ENCODE measurements around the gene PPP6R3. TPM values are rescaled to one million over a fixed set of nuclear protein-coding genes. Genes with fewer than 3 reads are reported as not detected.
A peak's percentile ranks its signal among the peaks of the same experiment; 100 is the strongest.

The PPP6R3 gene
- polyA plus RNA-seq, 1 of the 3 experiments (the other 2 are of a cell fraction) = 28.1 TPM

DNA sequence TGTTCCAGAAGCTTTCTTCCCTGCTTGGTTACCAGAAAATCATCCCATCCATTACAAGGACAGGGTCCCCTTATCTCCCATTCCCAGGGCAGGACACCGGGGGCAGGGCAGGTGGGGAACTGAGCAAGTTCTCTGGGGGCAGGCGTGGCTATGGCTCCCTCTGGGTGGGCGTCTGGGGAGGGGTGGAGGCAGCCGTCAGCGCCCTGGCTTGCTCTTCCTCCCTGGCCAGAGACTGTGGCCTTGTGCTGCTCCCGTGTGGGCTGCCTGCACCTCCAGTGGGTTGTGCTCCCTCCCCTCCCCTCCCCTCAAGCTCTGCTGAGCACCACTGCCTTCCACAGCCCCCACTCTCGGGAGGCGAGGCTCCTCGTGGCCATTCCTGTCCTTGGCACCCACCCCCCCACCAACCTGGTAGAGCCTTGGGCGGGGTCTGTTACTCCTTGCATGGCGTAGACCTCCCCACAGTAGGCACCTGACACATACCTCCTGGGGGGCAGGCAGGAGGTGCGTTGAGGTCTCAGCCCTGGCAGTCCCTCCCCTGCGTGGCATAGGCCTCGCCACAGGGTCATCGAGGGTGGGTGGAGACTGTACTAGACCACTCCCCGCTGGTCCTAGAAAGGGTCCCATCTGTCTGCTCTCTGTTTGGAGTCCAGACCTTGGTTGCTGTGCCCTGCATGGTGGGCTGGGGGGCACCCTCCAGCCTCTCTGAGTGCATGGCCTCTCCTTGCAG, 24.2 kb upstream of the PPP6R3 start:
- Histone ChIP-seq H3K9me3 (no peaks in the 10 kb centered on the region), H2AFZ (ENCODE audit: low read depth) (no peak overlapping the region), H3K4me2 (no peak overlapping the region), H3K36me3 (replicated peaks in 1 of 2; ENCODE audit: control insufficient read depth in 1 of 2, insufficient read depth in 2 of 2, low read length in 1 of 2) (peaks cover 0 to 35% of the 10 kb centered on the region in 2 experiments), H3F3A (replicated peaks; ENCODE audit: insufficient read depth) (peaks cover 8% of the 10 kb centered on the region), H3K9ac (no peak overlapping the region), H3K79me2 (ENCODE audit: insufficient read depth) (no peaks in the 10 kb centered on the region), H3K27me3 (ENCODE audit: insufficient read depth) (no peaks in the 10 kb centered on the region), H3K9me2 (no peaks in the 10 kb centered on the region), H4K20me1 (ENCODE audit: insufficient read depth) (no peaks in the 10 kb centered on the region), H3K4me3 (ENCODE audit: low read depth in 2 of 2, low read length in 1 of 2) (no peak overlapping the region), H3K4me1 (ENCODE audit: control insufficient read depth in 1 of 2, insufficient read depth in 2 of 2, low read depth in 1 of 2, low read length in 1 of 2) (peaks cover 10 to 23% of the 10 kb centered on the region in 2 experiments; a peak in 3 of 4 replicates), H3K27ac (ENCODE audit: low read depth in 2 of 2, low read length in 1 of 2) (peak overlapping the region in 1 of 2 experiments; percentile 40; a peak in 1 of 4 replicates)
- TF ChIP-seq MEF2A (IDR thresholded peaks at IDR 0.05; ENCODE audit: borderline replicate concordance, low read depth) = no peak
- no peak for TF ChIP-seq RFX5 (IDR thresholded peaks at IDR 0.05; ENCODE audit: low read length)
- TF ChIP-seq, protein P1, sequence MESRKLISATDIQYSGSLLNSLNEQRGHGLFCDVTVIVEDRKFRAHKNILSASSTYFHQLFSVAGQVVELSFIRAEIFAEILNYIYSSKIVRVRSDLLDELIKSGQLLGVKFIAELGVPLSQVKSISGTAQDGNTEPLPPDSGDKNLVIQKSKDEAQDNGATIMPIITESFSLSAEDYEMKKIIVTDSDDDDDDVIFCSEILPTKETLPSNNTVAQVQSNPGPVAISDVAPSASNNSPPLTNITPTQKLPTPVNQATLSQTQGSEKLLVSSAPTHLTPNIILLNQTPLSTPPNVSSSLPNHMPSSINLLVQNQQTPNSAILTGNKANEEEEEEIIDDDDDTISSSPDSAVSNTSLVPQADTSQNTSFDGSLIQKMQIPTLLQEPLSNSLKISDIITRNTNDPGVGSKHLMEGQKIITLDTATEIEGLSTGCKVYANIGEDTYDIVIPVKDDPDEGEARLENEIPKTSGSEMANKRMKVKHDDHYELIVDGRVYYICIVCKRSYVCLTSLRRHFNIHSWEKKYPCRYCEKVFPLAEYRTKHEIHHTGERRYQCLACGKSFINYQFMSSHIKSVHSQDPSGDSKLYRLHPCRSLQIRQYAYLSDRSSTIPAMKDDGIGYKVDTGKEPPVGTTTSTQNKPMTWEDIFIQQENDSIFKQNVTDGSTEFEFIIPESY (IDR thresholded peaks at IDR 0.05; ENCODE audit: borderline replicate concordance, low read depth) = no peak
- TF ChIP-seq CHD2 (IDR thresholded peaks at IDR 0.05; ENCODE audit: low read length, partially characterized antibody) = no peak
- TF ChIP-seq, protein P2, sequence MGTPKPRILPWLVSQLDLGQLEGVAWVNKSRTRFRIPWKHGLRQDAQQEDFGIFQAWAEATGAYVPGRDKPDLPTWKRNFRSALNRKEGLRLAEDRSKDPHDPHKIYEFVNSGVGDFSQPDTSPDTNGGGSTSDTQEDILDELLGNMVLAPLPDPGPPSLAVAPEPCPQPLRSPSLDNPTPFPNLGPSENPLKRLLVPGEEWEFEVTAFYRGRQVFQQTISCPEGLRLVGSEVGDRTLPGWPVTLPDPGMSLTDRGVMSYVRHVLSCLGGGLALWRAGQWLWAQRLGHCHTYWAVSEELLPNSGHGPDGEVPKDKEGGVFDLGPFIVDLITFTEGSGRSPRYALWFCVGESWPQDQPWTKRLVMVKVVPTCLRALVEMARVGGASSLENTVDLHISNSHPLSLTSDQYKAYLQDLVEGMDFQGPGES (IDR thresholded peaks at IDR 0.05; ENCODE audit: low read depth, low read length) = no peak
- no peak for TF ChIP-seq POLR2AphosphoS5 (IDR thresholded peaks at IDR 0.05; ENCODE audit: low read depth, low read length)
- TF ChIP-seq SIN3A (IDR thresholded peaks at IDR 0.05; ENCODE audit: borderline replicate concordance, low read depth, low read length) = no peak
- no peak for TF ChIP-seq FOSL2 (IDR thresholded peaks at IDR 0.05; ENCODE audit: borderline replicate concordance, low read depth)
- TF ChIP-seq TEAD4 (IDR thresholded peaks at IDR 0.05; ENCODE audit: borderline replicate concordance, insufficient read depth) = no peak
- no peak for DNase-seq
- WGBS (ENCODE audit: low lambda C conversion rate) = 93% methylated on average over 13 of the region's 16 CpGs
- CTCF ChIA-PET = interaction anchor here (0.9 kb wide), 1 partner anchor 10 kb away, joined by 4 read pairs; no protein-coding TSS in a partner anchor
- POLR2A ChIA-PET = no interaction called here

DNA sequence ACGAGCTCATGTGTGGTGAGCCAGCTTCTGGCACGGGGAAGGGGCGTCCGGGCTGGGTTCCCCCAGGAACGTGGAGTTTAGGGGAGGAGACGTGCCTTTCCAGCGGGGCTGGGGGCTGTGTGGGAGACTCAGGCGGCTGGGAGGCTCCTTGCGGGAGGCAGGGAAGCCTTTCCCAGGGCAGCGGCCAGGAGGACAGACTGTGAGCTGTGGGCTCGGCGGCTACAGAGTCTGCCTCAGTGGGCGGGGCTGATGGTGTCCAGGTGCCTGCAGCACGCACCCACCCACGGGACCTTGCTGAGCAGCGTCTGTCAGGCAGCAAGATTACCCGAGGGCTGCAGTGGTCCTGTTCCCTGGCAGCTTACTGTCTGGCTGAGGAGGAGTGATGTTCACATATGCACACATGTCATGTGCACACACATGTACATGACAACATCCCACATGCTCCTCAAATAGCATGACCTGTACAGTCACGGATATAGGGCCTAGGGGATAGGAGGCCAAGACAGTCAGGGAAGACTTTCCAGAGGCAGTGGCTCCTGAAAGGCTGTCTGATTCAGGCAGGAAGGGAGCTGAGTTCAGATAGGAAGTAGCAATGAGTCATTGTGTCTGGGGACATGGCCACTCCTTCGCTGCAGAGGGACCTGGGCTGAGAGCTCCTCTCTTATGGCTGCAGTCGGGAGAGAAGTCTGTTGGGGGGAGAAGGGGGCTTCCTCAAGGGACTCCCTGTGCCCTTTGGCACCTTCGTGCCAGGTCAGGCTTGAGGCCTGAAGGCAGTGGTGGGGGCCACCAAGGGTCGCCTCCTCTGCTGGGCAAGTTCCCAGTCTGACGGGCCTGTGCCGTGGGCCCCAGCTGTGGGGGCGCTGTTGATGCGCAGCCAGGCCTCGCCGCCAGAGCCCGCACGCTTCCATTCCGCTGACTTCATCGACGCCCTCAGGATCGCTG, 23.3 kb upstream of the PPP6R3 start:
- Histone ChIP-seq H3K36me3 (replicated peaks in 1 of 2; ENCODE audit: control insufficient read depth in 1 of 2, insufficient read depth in 2 of 2, low read length in 1 of 2) (peaks cover 0 to 27% of the 10 kb centered on the region in 2 experiments), H3K79me2 (ENCODE audit: insufficient read depth) (no peaks in the 10 kb centered on the region), H4K20me1 (ENCODE audit: insufficient read depth) (no peaks in the 10 kb centered on the region), H3K9me2 (no peaks in the 10 kb centered on the region), H3K4me1 (ENCODE audit: control insufficient read depth in 1 of 2, insufficient read depth in 2 of 2, low read depth in 1 of 2, low read length in 1 of 2) (peaks cover 17 to 31% of the 10 kb centered on the region in 2 experiments; a peak in 3 of 4 replicates), H3K9me3 (no peaks in the 10 kb centered on the region), H3K4me3 (ENCODE audit: low read depth in 2 of 2, low read length in 1 of 2) (no peak overlapping the region), H2AFZ (ENCODE audit: low read depth) (peak overlapping the region; percentile 87; the same call in 1 of the 2 replicates), H3K4me2 (0 out of 2 replicates have a peak overlapping the region, but pooled peaks have one; percentile 38), H3K27ac (ENCODE audit: low read depth in 2 of 2, low read length in 1 of 2) (peak overlapping the region in 1 of 2 experiments; percentile 40; a peak in 3 of 4 replicates), H3F3A (replicated peaks; ENCODE audit: insufficient read depth) (peaks cover 13% of the 10 kb centered on the region), H3K27me3 (ENCODE audit: insufficient read depth) (no peaks in the 10 kb centered on the region), H3K9ac (no peak overlapping the region)
- ChIA-PET CTCF (interaction anchor here (0.9 kb wide), 1 partner anchor 9 kb away, joined by 4 read pairs; no protein-coding TSS in a partner anchor), POLR2A (interaction anchor here (0.9 kb wide), 1 partner anchor 16 kb away, joined by 4 read pairs; no protein-coding TSS in a partner anchor)
- DNase-seq = no peak
- WGBS (ENCODE audit: low lambda C conversion rate) = 72% methylated on average over 16 of the region's 34 CpGs
- TF ChIP-seq SIN3A (IDR thresholded peaks at IDR 0.05; ENCODE audit: borderline replicate concordance, low read depth, low read length) (no peak), CHD2 (IDR thresholded peaks at IDR 0.05; ENCODE audit: low read length, partially characterized antibody) (no peak), RXRA (IDR thresholded peaks at IDR 0.05; ENCODE audit: borderline replicate concordance, low read depth) (no peak), ELF1 (IDR thresholded peaks at IDR 0.05) (no peak), FOSL2 (IDR thresholded peaks at IDR 0.05; ENCODE audit: borderline replicate concordance, low read depth) (peak; percentile 74), TAF1 (IDR thresholded peaks at IDR 0.05; ENCODE audit: borderline replicate concordance, low read depth, low read length) (peak; percentile 12; the same call in 1 of the 2 replicates), NRF1 (IDR thresholded peaks at IDR 0.05; ENCODE audit: low read depth, low read length) (no peak), POLR2AphosphoS5 (IDR thresholded peaks at IDR 0.05; ENCODE audit: low read depth, low read length) (no peak), EP300 (IDR thresholded peaks at IDR 0.05; ENCODE audit: borderline replicate concordance in 1 of 2, low read depth in 1 of 2, low read length in 1 of 2) (no peak), NFIC (IDR thresholded peaks at IDR 0.05; ENCODE audit: borderline replicate concordance) (no peak), EZH2phosphoT487 (IDR thresholded peaks at IDR 0.05; ENCODE audit: borderline replicate concordance, low read depth) (no peak), GABPA (IDR thresholded peaks at IDR 0.05; ENCODE audit: low read depth) (peak; percentile 63), TCF12 (IDR thresholded peaks at IDR 0.05) (no peak)
- TF ChIP-seq, protein P3, sequence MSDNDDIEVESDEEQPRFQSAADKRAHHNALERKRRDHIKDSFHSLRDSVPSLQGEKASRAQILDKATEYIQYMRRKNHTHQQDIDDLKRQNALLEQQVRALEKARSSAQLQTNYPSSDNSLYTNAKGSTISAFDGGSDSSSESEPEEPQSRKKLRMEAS (IDR thresholded peaks at IDR 0.05; ENCODE audit: low read depth) = no peak
- TF ChIP-seq, protein P2 (IDR thresholded peaks at IDR 0.05; ENCODE audit: low read depth, low read length) = no peak

All from SK-N-SH (cell line).